Naive thymus-derived CD4-positive, alpha-beta T cell (primary cell): Measurements from ENCODE around the gene NAA15. TPM values are rescaled to one million over a fixed set of nuclear protein-coding genes. Genes with fewer than 3 reads are reported as not detected.
"Not testable (repeated sequence)": the region's sequence is repeated elsewhere in the genome, so short reads cannot be mapped to it uniquely, and the experiment has no call there.

Source experiments
- ATAC-seq: fragments of 150-1000 bp; cut with Tn5 transposase; 2 replicates; pipeline ENCODE4 v1.10.0; 2021; ENCODE audit warnings: mild to moderate bottlenecking, moderate library complexity
- CTCF ChIA-PET: fragments of 350-600 bp; sonication (Branson Sonifier 250); formaldehyde crosslinking; loops from one replicate; lab custom pipeline; 2021; ENCODE audit warnings: antibody characterized with exemption; lab: Charles Lee
- POLR2A ChIA-PET: fragments of 350-600 bp; sonication (Branson Sonifier 250); formaldehyde crosslinking; loops from one replicate; lab custom pipeline; 2021; ENCODE audit warnings: antibody characterized with exemption, inconsistent platforms; lab: Charles Lee
- DNase-seq, 9 donors: peaks; one replicate each; pipeline versions ENCODE4 v3.0.0 to v3.0.0-alpha.2; 2020 to 2022; ENCODE audit warnings: mixed read lengths in 1 of 9
- H3K27ac ChIP-seq: one replicate; pipeline ENCODE4 v1.7.0; 2013; ENCODE audit warnings: mild to moderate bottlenecking, low read depth, low read length, moderate library complexity
- H3K27me3 ChIP-seq, 2 donors: one replicate each; pipeline ENCODE4 v1.7.0; 2013; ENCODE audit warnings: low read length in 2 of 2, mild to moderate bottlenecking in 2 of 2, moderate library complexity in 2 of 2; ENCODE audit not compliant: control insufficient read depth in 2 of 2, insufficient read depth in 2 of 2
- H3K36me3 ChIP-seq, 3 experiments: 1 replicate in 2 of 3; 2 replicates in 1 of 3; pipeline ENCODE4 v1.7.0; 2013; ENCODE audit warnings: low read length in 3 of 3, mild to moderate bottlenecking in 3 of 3, moderate library complexity in 1 of 3; ENCODE audit not compliant: insufficient read depth in 3 of 3, control insufficient read depth in 2 of 3
- H3K4me1 ChIP-seq, 2 donors: one replicate each; pipeline ENCODE4 v1.7.0; 2013; ENCODE audit warnings: low read length in 2 of 2, mild to moderate bottlenecking in 2 of 2, moderate library complexity in 1 of 2; ENCODE audit not compliant: control insufficient read depth in 2 of 2, insufficient read depth in 2 of 2
- H3K4me3 ChIP-seq: 2 replicates; pipeline ENCODE4 v1.7.0; 2013; ENCODE audit warnings: mild to moderate bottlenecking, low read length
- H3K9me3 ChIP-seq, 3 experiments: 1 replicate in 2 of 3; 2 replicates in 1 of 3; pipeline ENCODE4 v1.7.0; 2013; ENCODE audit warnings: low read length in 3 of 3; ENCODE audit not compliant: control insufficient read depth in 2 of 3
- H3K27ac Mint-ChIP-seq, 9 donors: one replicate each; pipeline ENCODE4 v1.8.0; 2020 to 2022; ENCODE audit warnings: mixed read lengths in 9 of 9, mild to moderate bottlenecking in 8 of 9, moderate library complexity in 5 of 9, inconsistent platforms in 2 of 9
- H3K27me3 Mint-ChIP-seq, 5 donors: one replicate each; pipeline ENCODE4 v1.8.0; 2021 to 2022; ENCODE audit warnings: mixed read lengths in 5 of 5, mild to moderate bottlenecking in 1 of 5
- H3K36me3 Mint-ChIP-seq, 5 donors: one replicate each; pipeline ENCODE4 v1.8.0; 2020 to 2022; ENCODE audit warnings: mixed read lengths in 5 of 5, mild to moderate bottlenecking in 3 of 5, inconsistent platforms in 1 of 5
- H3K4me1 Mint-ChIP-seq, 7 donors: one replicate each; pipeline ENCODE4 v1.8.0; 2020 to 2022; ENCODE audit warnings: mixed read lengths in 7 of 7, mild to moderate bottlenecking in 3 of 7, inconsistent platforms in 1 of 7
- H3K4me3 Mint-ChIP-seq, 10 donors: one replicate each; pipeline ENCODE4 v1.8.0; 2020 to 2022; ENCODE audit warnings: mild to moderate bottlenecking in 10 of 10, mixed read lengths in 10 of 10, moderate library complexity in 6 of 10, inconsistent platforms in 2 of 10
- H3K9me3 Mint-ChIP-seq, 11 donors: one replicate each; pipeline ENCODE4 v1.8.0; 2020 to 2022; ENCODE audit warnings: mixed read lengths in 11 of 11, mild to moderate bottlenecking in 4 of 11, inconsistent platforms in 1 of 11, moderate library complexity in 1 of 11
- intact Hi-C, 2 donors: fragments of 100-400 bp; cut with micrococcal nuclease; formaldehyde crosslinking; loops; one replicate each; pipeline ENCODE4 v1.15.1; 2023
- polyA plus RNA-seq, 2 donors: library from polyadenylated mRNA; unstranded; fragments of 300-500 nt; fragmentation: Illumina TruSeq; gene quantifications; one replicate each; pipeline ENCODE4 v1.2.3, GENCODE V29; 2021
- total RNA-seq, 6 experiments: library from RNA in 5 of 6; stranded (reverse) in 5 of 6; gene quantifications; 1 replicate in 5 of 6; 2 replicates in 1 of 6; pipeline ENCODE4 v1.2.3 and lab custom pipeline; 2021 to 2026

The NAA15 gene
- total and polyA plus RNA-seq, 7 experiments from 2014 or later, result 35.7 to 67.4 (median 45.3) TPM

GRCh38 chr4:139436122-139436521, 134.8 kb downstream of the NAA15 start:
- intact Hi-C loops, result no loop called here
- no peaks in the 10 kb centered on the region for H3K27me3 Mint-ChIP-seq
- Histone ChIP-seq H3K4me3 (no peak overlapping the region), H3K27me3 (no peaks in the 10 kb centered on the region), H3K9me3 (peaks cover 0 to 5% (median 0%) of the 10 kb centered on the region in 3 experiments), H3K36me3 (peaks cover 0 to 3% (median 0%) of the 10 kb centered on the region in 3 experiments), H3K27ac (no peak overlapping the region), H3K4me1 (no peaks in the 10 kb centered on the region)
- ATAC-seq (no peak), DNase-seq (no peak)
- peaks cover 20 to 63% (median 50%) of the 10 kb centered on the region in 5 donors for H3K36me3 Mint-ChIP-seq
- H3K4me1 Mint-ChIP-seq, result peaks cover 0 to 13% (median 0%) of the 10 kb centered on the region in 7 donors
- no peak overlapping the region for H3K4me3 Mint-ChIP-seq
- H3K27ac Mint-ChIP-seq, result no peak overlapping the region
- POLR2A ChIA-PET, result no interaction called here
- CTCF ChIA-PET, result interaction anchor here (1.7 kb wide), 1 partner anchor 95 kb away, joined by 5 read pairs; no protein-coding TSS in a partner anchor
- peaks cover 8 to 73% (median 29%) of the 10 kb centered on the region in 11 donors for H3K9me3 Mint-ChIP-seq

- Mint-ChIP-seq H3K9me3 (peaks cover 8 to 59% (median 28%) of the 10 kb centered on the region in 11 donors), H3K4me1 (peaks cover 0 to 13% (median 0%) of the 10 kb centered on the region in 7 donors), H3K27ac (no peak overlapping the region), H3K27me3 (no peaks in the 10 kb centered on the region), H3K36me3 (peaks cover 21 to 54% (median 50%) of the 10 kb centered on the region in 5 donors), H3K4me3 (no peak overlapping the region)
- no peaks in the 10 kb centered on the region for H3K27me3 ChIP-seq
- ChIA-PET POLR2A (interaction anchor here (0.6 kb wide), 1 partner anchor 23 kb away, joined by 3 read pairs; no protein-coding TSS in a partner anchor), CTCF (interaction anchor here (0.6 kb wide), 1 partner anchor 219 kb away, joined by 3 read pairs; no protein-coding TSS in a partner anchor)
- intact Hi-C loops, result no loop called here
- no peak for ATAC-seq
- H3K4me1 ChIP-seq, result no peaks in the 10 kb centered on the region
- H3K27ac ChIP-seq, result no peak overlapping the region
- peaks cover 0 to 5% (median 0%) of the 10 kb centered on the region in 3 experiments for H3K9me3 ChIP-seq
- H3K4me3 ChIP-seq, result no peak overlapping the region
- H3K36me3 ChIP-seq, result peaks cover 0 to 3% (median 0%) of the 10 kb centered on the region in 3 experiments
- DNase-seq, result no peak
Observed at GRCh38 chr4:139438141-139438540, 136.8 kb downstream of the NAA15 start.

GRCh38 chr4:139441029-139441428, 139.7 kb downstream of the NAA15 start:
- ATAC-seq (no peak), DNase-seq (no peak)
- Mint-ChIP-seq H3K36me3 (peaks cover 21 to 52% (median 39%) of the 10 kb centered on the region in 5 donors), H3K4me3 (no peak overlapping the region), H3K27ac (no peak overlapping the region), H3K27me3 (no peaks in the 10 kb centered on the region), H3K9me3 (peaks cover 8 to 46% (median 25%) of the 10 kb centered on the region in 11 donors), H3K4me1 (peaks cover 0 to 7% (median 0%) of the 10 kb centered on the region in 7 donors)
- intact Hi-C loops, result no loop called here
- Histone ChIP-seq H3K27ac (no peak overlapping the region), H3K9me3 (peaks cover 0 to 5% (median 0%) of the 10 kb centered on the region in 3 experiments), H3K27me3 (no peaks in the 10 kb centered on the region), H3K4me3 (no peak overlapping the region), H3K36me3 (peaks cover 0 to 3% (median 0%) of the 10 kb centered on the region in 3 experiments), H3K4me1 (no peaks in the 10 kb centered on the region)
- POLR2A ChIA-PET, result interaction anchor here (0.9 kb wide), 1 partner anchor 12 kb away, joined by 5 read pairs; no protein-coding TSS in a partner anchor
- CTCF ChIA-PET, result no interaction called here

GRCh38 chr4:139443661-139444060, 142.4 kb downstream of the NAA15 start:
- H3K27ac ChIP-seq, result no peak overlapping the region
- no peak overlapping the region for H3K4me3 ChIP-seq
- Mint-ChIP-seq H3K27ac (no peak overlapping the region), H3K4me3 (no peak overlapping the region), H3K9me3 (peaks cover 8 to 23% (median 16%) of the 10 kb centered on the region in 11 donors), H3K36me3 (peaks cover 16 to 35% (median 22%) of the 10 kb centered on the region in 5 donors), H3K27me3 (no peaks in the 10 kb centered on the region), H3K4me1 (peaks cover 0 to 4% (median 0%) of the 10 kb centered on the region in 7 donors)
- no peaks in the 10 kb centered on the region for H3K4me1 ChIP-seq
- peaks cover 0 to 5% (median 0%) of the 10 kb centered on the region in 3 experiments for H3K9me3 ChIP-seq
- no peak for DNase-seq
- ChIA-PET CTCF (no interaction called here), POLR2A (interaction anchor here (0.6 to 1.1 kb wide), 2 partner anchors 43 to 113 kb away, joined by 3 read pairs; no protein-coding TSS in a partner anchor)
- ATAC-seq, result no peak
- no peaks in the 10 kb centered on the region for H3K36me3 ChIP-seq
- no peaks in the 10 kb centered on the region for H3K27me3 ChIP-seq
- intact Hi-C loops, result no loop called here

GRCh38 chr4:139444881-139445280, 143.6 kb downstream of the NAA15 start:
- H3K4me3 ChIP-seq, H3K4me1 Mint-ChIP-seq, H3K27me3 ChIP-seq, H3K4me1 ChIP-seq, DNase-seq, H3K36me3 ChIP-seq, H3K4me3 Mint-ChIP-seq, H3K27ac ChIP-seq, H3K27me3 Mint-ChIP-seq, intact Hi-C loops, H3K9me3 ChIP-seq, H3K27ac Mint-ChIP-seq, ATAC-seq: not testable (repeated sequence)
- Mint-ChIP-seq H3K36me3 (peaks cover 9 to 26% (median 13%) of the 10 kb centered on the region in 5 donors), H3K9me3 (peaks cover 3 to 12% (median 6%) of the 10 kb centered on the region in 11 donors)
- POLR2A ChIA-PET, result interaction anchor here (1.1 kb wide), 1 partner anchor 112 kb away, joined by 3 read pairs; no protein-coding TSS in a partner anchor
- CTCF ChIA-PET, result interaction anchor here (0.6 kb wide), 1 partner anchor 85 kb away, joined by 3 read pairs; no protein-coding TSS in a partner anchor

GRCh38 chr4:139447078-139447477, 145.8 kb downstream of the NAA15 start:
- H3K27ac Mint-ChIP-seq, DNase-seq, POLR2A ChIA-PET, H3K9me3 ChIP-seq, H3K27ac ChIP-seq, H3K4me3 ChIP-seq, H3K36me3 ChIP-seq, H3K27me3 ChIP-seq, H3K4me1 ChIP-seq, ATAC-seq, H3K27me3 Mint-ChIP-seq, intact Hi-C loops, H3K9me3 Mint-ChIP-seq, H3K4me3 Mint-ChIP-seq: not testable (repeated sequence)
- Mint-ChIP-seq H3K4me1 (peaks cover under 1 to 22% (median 9%) of the 10 kb centered on the region in 7 donors), H3K36me3 (peaks cover 0 to 20% (median 7%) of the 10 kb centered on the region in 5 donors)
- CTCF ChIA-PET, result interaction anchor here (0.6 kb wide), 1 partner anchor 89 kb away, joined by 3 read pairs; no protein-coding TSS in a partner anchor
